IPS-NIHi7 (cell line): ENCODE results near the gene RFT1.
"Not testable (repeated sequence)": the region's sequence is repeated elsewhere in the genome, so short reads cannot be mapped to it uniquely, and the experiment has no call there.

ENCODE experiments used
- DNase-seq: peaks from one replicate; pipeline ENCODE4 v3.0.0; 2012; ENCODE audit warnings: mixed read lengths; ENCODE audit errors: extremely low spot score

Gene RFT1

DNA sequence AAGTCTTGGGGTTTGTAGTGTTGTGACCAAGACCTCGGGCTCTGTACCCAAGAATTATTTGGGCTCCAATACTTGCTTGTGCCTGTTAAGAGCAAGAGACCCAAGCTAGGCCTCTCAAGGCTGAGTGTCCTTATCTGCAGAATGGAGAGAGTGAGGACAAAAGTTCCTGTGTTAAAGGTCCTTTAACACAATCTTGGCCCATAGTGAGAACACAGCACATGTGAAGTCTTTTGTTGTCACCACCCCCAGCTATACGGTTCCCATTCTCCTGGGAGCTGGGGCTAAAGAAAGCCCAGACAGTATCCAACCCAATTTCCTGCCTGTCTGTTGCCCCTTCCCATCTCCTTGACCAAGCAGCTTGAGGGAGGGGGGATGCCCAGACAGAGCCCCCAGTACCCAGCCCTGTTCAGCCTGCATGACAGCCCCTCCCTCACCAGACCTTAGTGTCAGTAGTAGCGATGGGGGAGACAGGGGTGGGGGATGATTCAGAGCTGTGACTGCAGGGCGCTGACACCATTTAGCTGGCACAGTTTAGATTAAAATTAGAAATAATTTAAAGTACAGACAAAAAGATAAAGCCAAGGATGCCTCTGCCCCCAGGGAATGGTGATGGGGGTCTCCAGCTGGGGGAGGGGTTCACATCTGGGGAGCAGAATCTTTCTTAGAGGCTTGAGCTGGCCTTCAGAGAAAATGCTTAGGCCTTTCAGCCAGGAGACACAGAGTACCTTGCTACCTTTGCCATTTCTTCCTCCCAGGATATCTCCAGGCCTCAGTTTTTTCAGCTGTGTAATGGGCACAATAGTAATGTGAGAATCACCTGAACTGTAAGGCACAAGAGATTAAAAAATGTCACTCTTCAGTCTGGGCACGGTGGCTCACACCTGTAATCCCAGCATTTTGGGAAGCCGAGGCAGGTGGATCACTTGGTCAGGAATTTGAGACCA is 33.5 kb upstream of the RFT1 start:
- DNase-seq = no peak

DNA sequence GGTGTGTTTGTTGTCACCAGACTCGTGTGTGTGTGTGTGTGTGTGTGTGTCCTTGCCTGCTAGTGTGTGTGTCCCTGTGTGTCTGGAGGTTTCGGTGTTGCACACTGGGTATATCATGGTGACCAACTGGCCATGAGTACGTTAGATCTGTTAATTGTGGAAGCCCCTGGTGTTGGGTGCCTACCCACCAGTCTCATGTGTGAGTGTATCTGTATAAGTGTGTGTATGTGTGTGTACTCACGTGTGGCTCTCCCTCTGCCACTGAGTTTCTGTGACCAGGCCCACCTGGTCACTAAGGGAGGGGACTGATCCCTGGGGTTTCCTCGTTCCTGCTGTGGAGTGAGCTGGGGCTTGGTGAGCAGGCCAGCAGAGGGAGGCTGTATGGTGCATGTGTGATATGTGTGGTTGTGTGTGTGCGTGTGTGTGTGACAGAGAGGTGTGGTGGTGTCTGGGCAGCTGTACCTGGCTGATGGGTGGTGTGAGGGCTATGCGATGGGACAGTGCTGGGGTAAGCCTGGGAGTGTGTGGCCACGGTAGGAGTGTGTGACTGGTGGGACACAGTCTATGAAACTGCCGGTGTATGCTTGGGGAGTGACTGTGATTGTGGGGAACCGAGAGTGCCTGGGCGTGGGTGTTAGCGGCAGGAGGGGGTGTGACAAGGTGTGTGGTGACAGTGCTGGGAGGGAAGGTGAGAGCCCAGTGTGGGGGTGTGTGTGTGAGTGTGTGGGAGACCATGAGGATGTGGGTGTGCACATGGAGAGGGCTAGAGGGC is 32.6 kb upstream of the RFT1 start:
- no peak for DNase-seq

GRCh38 chr3:53161820-53162671 is 31.8 kb upstream of the RFT1 start:
- peak; percentile 67 for DNase-seq

GRCh38 chr3:53161450-53161819 is 31.2 kb upstream of the RFT1 start:
- DNase-seq = no peak

GRCh38 chr3:53160660-53161449 is 30.6 kb upstream of the RFT1 start, which contains the start of gene PRKCD:
PRKCD (plus strand) TSS chr3:53161209; CDS start chr3:53178423, 17,214 bp downstream.
- DNase-seq = peak; percentile 95

DNA sequence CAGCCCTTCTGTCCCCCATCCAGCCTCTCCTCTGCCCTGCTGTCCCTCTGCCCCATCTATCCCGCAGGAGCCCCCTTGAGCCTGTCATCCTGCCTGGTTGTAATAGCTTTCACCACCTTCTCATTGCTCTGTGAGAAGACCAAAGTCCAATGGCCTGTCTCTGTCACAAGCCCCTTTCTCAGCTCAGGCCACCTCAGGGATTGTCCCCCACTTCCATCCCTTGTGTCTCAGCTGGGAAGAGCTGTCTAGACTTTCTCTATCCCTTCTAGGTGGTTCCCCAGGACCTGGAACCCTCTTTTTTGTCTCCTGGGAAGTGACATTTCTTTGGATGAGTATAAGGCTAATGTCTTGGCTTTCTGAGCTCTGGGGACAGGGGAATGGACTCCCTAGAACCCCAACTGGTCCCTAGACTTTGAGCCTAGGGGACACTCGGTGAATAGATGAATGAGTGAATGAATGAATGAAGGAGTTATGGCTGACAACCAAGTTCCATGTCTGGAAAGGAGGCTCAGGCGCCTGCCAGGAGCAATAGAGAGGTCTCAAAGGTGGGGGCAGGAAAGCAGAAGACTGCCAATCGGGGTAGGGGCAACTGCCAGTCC is 29.9 kb upstream of the RFT1 start:
- DNase-seq = no peak

- DNase-seq = peak; percentile 76
Measured at GRCh38 chr3:53159156-53160060, 29.2 kb upstream of the RFT1 start.

- no peak for DNase-seq
Measured at GRCh38 chr3:53158765-53159155, 28.5 kb upstream of the RFT1 start.

DNA sequence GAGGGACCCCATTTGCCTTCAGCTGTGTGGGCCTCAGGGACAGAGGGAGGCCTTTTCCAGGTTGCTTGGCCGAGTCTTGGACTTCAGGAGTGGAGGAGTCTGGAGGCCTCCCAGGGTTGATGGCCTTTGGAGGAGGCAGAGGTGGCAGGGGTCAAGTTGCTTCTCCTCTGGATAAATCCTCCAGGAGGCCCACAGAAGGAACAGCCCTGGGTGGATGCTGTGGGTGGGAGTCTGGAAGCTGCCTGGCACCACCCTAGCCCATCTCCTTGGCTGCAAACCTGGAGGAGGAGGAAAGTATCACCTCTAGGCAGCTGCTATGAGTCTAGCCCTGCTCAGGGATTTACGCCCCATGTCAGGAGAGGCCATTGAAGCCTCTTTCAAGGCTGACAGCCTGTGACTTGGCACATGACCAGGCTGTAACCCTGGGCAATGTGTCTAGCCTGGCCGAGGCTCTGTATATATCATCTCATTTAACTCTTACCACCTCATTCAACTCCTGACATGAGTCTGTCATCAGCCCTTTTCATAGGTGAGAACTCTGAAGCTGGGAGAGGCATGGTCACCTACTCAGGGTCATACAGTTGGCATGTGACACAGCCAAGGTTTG is 27.8 kb upstream of the RFT1 start:
- no peak for DNase-seq

- DNase-seq = peak; percentile 72
Measured at GRCh38 chr3:53156368-53156834, 26.2 kb upstream of the RFT1 start.

DNA sequence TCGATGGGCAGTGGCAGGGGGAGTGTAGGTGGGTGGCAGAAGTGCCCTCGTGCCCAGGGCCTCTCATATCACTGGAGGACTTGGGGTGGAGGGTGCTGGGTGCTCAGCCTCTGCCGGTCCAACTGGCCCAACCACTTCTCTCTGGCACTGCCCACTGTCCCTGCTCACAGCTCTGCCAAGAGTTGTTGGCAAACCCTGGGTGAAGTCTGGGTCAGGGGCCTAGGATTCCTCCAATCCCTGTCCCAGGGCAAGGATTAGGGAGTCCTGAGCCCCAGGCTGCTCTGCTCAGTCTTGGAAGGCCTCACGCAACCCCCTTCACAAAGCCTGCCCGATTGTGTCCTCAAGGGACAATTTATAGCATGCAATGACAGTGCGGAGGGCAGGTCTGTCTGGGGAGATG is 25.5 kb upstream of the RFT1 start:
- DNase-seq = no peak

GRCh38 chr3:53154881-53155285 is 24.6 kb upstream of the RFT1 start:
- DNase-seq = no peak

DNA sequence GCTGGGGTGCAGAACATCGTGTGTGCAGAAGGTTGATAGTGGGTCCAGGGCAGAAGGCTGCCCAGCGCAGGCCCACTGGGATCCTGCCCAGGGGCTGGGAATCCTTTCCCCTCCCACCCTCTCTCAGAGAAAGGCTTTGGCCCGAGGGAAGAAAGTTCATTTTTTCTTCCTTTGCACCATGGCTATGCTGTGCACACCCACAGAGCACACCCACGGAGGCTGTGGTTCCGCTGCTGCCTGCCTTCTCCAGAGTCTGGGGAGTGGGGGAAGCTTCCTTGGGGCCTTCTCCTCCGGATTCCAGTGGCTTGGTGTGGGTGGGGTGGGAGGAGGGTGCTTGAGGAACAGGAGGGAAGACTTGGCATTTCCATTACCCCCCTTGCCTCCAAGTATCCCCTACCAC is 23.7 kb upstream of the RFT1 start:
- no peak for DNase-seq

GRCh38 chr3:53153264-53153823 is 23.1 kb upstream of the RFT1 start:
- DNase-seq = no peak

GRCh38 chr3:53151870-53152660 is 21.8 kb upstream of the RFT1 start:
- DNase-seq = no peak

GRCh38 chr3:53151465-53151864 is 21.2 kb upstream of the RFT1 start:
- DNase-seq = no peak

GRCh38 chr3:53151086-53151438 is 20.8 kb upstream of the RFT1 start:
- DNase-seq = not testable (repeated sequence)
